PC-3 (cell line): ENCODE data around the gene PPP1R3D. TPM values are rescaled to one million over a fixed set of nuclear protein-coding genes. Genes with fewer than 3 reads are reported as not detected.
A peak's percentile ranks its signal among the peaks of the same experiment; 100 is the strongest.

Experiments used
- ATAC-seq: fragments of 200-7000 bp; cut with Tn5 transposase; 2 replicates; pipeline ENCODE4 v1.9.1; 2020; ENCODE audit warnings: mild to moderate bottlenecking, moderate library complexity
- BruUV-seq: library from RNA; stranded (reverse); fragments of 400-500 nt; replicated peaks from 2 replicates; lab custom pipeline; 2021; lab: Mats Ljungman, UMichigan
- CTCF ChIA-PET: fragments of 300-600 bp; sonication (Branson Sonifier 250); formaldehyde crosslinking; loops from one replicate; lab custom pipeline; 2022; ENCODE audit warnings: antibody characterized with exemption; lab: Charles Lee
- POLR2A ChIA-PET: fragments of 300-600 bp; sonication (Branson Sonifier 250); formaldehyde crosslinking; loops from one replicate; lab custom pipeline; 2022; ENCODE audit warnings: antibody characterized with exemption; ENCODE audit not compliant: unreplicated experiment; lab: Charles Lee
- DNase-seq: peaks from one replicate; pipeline ENCODE4 v3.0.0-alpha.2; 2015
- H2AFZ ChIP-seq: fragments of 300-600 bp; sonication (generic); 2 replicates; pipeline ENCODE4 v1.6.0; 2016; ENCODE audit warnings: antibody characterized with exemption, low read length
- H3F3A ChIP-seq: fragments of 300-600 bp; sonication (generic); one replicate; pipeline ENCODE4 v1.6.0; 2017; ENCODE audit warnings: antibody characterized with exemption, low read length, control low read depth, mild to moderate bottlenecking; ENCODE audit not compliant: unreplicated experiment
- H3K27ac ChIP-seq: fragments of 300-600 bp; sonication (generic); 2 replicates; pipeline ENCODE4 v1.5.1; 2016; ENCODE audit warnings: mild to moderate bottlenecking, low read length
- H3K27me3 ChIP-seq: fragments of 300-600 bp; sonication (generic); 2 replicates; pipeline ENCODE4 v1.6.1; 2016; ENCODE audit warnings: low read length, mixed read lengths
- H3K36me3 ChIP-seq: fragments of 300-600 bp; sonication (generic); 2 replicates; pipeline ENCODE4 v1.6.1; 2016; ENCODE audit warnings: low read depth, mixed run types, low read length, mixed read lengths
- H3K4me1 ChIP-seq: fragments of 300-600 bp; sonication (generic); 2 replicates; pipeline ENCODE4 v1.5.1; 2016; ENCODE audit warnings: low read length; ENCODE audit not compliant: insufficient read depth
- H3K4me2 ChIP-seq: fragments of 300-600 bp; sonication (generic); 2 replicates; pipeline ENCODE4 v1.6.0; 2016; ENCODE audit warnings: low read length
- H3K4me3 ChIP-seq: fragments of 300-600 bp; sonication (generic); 2 replicates; pipeline ENCODE4 v1.5.1; 2016; ENCODE audit warnings: mild to moderate bottlenecking, low read length, mixed read lengths
- H3K79me2 ChIP-seq: fragments of 300-600 bp; sonication (generic); 2 replicates; pipeline ENCODE4 v1.6.1; 2017; ENCODE audit warnings: low read length, mixed read lengths
- H3K9ac ChIP-seq: fragments of 300-600 bp; sonication (generic); 2 replicates; pipeline ENCODE4 v1.6.0; 2016; ENCODE audit warnings: mild to moderate bottlenecking, low read length
- H3K9me2 ChIP-seq: fragments of 300-600 bp; sonication (generic); replicated peaks from 2 replicates; pipeline ENCODE4 v1.6.1; 2016; ENCODE audit warnings: mixed run types, low read length, mixed read lengths
- H3K9me3 ChIP-seq: fragments of 300-600 bp; sonication (generic); 2 replicates; pipeline ENCODE4 v1.6.1; 2016; ENCODE audit warnings: low read length, mixed read lengths
- H4K20me1 ChIP-seq: fragments of 300-600 bp; sonication (generic); 2 replicates; pipeline ENCODE4 v1.6.1; 2016; ENCODE audit warnings: low read length, mixed read lengths
- EZH2 ChIP-seq: fragments of 300-600 bp; sonication (generic); IDR thresholded peaks from one replicate; pipeline ENCODE4 v1.6.1; 2017; ENCODE audit warnings: antibody characterized with exemption, mild to moderate bottlenecking, low read length; ENCODE audit not compliant: unreplicated experiment
- EZH2phosphoT487 ChIP-seq: fragments of 300-600 bp; sonication (generic); IDR thresholded peaks from 2 replicates; pipeline ENCODE4 v1.6.1; 2018; ENCODE audit warnings: mild to moderate bottlenecking, antibody characterized with exemption, low read length, borderline replicate concordance
- intact Hi-C: fragments of 100-400 bp; cut with micrococcal nuclease; formaldehyde crosslinking; loops from 2 replicates; pipeline ENCODE4 v1.9.0; 2023
- total RNA-seq: library from RNA; depleted of rRNA; stranded (reverse); fragments of >200 nt; gene quantifications from 2 replicates; pipeline ENCODE4 v1.2.3, GENCODE V29; 2014
- TF ChIP-seq, protein P1 (sequence below): fragments of 300-600 bp; sonication (generic); conservative IDR thresholded peaks from 2 replicates; pipeline ENCODE4 v1.5.1; 2017; ENCODE audit warnings: antibody characterized with exemption, low read depth, mild to moderate bottlenecking, low read length

Gene PPP1R3D
- total RNA-seq, 1 experiment from 2014 or later, result 6.3 TPM

DNA sequence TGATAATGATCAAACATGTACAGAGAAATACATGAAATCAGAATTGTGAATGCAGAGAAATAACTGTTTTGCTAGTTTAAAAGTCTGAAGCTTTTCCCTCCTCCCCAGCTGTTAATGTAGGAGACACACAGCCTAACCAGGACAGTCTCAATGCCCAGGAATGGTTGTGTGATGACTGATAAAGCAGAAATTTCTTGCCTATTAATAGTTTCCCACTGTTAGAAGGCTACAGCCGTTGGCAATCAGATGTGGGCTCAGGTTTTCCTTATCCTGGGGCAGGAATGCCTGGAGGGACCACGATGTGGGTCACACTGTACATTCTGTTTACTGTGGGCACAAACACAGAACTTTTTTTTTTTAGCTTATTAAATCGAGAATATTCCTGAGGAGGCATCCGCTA, 1.9 kb downstream of the PPP1R3D start:
- Histone ChIP-seq H3K9me3 (no peaks in the 10 kb centered on the region), H4K20me1 (peaks cover 6% of the 10 kb centered on the region; the same call in 1 of the 2 replicates), H3K36me3 (peaks cover 6% of the 10 kb centered on the region; the same call in 1 of the 2 replicates), H3K79me2 (peaks cover 51% of the 10 kb centered on the region), H3K4me3 (peak overlapping the region; percentile 72), H3K4me1 (peaks cover 36% of the 10 kb centered on the region), H3K4me2 (peak overlapping the region; percentile 96), H2AFZ (no peak overlapping the region), H3K27me3 (no peaks in the 10 kb centered on the region), H3K9me2 (no peaks in the 10 kb centered on the region), H3F3A (no peaks in the 10 kb centered on the region), H3K9ac (no peak overlapping the region), H3K27ac (peak overlapping the region; percentile 18; the same call in 1 of the 2 replicates)
- DNase-seq (peak; percentile 61), ATAC-seq (no peak)
- intact Hi-C loops, result no loop called here
- BruUV-seq, result TSS peak; percentile 39
- ChIA-PET CTCF (interaction anchor here (0.7 to 1.4 kb wide), 3 partner anchors 12 to 102 kb away, joined by 3 to 4 read pairs (median 4); no protein-coding TSS in a partner anchor), POLR2A (no interaction called here)
- no peak for TF ChIP-seq EZH2
- TF ChIP-seq, protein P1, sequence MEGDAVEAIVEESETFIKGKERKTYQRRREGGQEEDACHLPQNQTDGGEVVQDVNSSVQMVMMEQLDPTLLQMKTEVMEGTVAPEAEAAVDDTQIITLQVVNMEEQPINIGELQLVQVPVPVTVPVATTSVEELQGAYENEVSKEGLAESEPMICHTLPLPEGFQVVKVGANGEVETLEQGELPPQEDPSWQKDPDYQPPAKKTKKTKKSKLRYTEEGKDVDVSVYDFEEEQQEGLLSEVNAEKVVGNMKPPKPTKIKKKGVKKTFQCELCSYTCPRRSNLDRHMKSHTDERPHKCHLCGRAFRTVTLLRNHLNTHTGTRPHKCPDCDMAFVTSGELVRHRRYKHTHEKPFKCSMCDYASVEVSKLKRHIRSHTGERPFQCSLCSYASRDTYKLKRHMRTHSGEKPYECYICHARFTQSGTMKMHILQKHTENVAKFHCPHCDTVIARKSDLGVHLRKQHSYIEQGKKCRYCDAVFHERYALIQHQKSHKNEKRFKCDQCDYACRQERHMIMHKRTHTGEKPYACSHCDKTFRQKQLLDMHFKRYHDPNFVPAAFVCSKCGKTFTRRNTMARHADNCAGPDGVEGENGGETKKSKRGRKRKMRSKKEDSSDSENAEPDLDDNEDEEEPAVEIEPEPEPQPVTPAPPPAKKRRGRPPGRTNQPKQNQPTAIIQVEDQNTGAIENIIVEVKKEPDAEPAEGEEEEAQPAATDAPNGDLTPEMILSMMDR, result no peak
- no peak for TF ChIP-seq EZH2phosphoT487

DNA sequence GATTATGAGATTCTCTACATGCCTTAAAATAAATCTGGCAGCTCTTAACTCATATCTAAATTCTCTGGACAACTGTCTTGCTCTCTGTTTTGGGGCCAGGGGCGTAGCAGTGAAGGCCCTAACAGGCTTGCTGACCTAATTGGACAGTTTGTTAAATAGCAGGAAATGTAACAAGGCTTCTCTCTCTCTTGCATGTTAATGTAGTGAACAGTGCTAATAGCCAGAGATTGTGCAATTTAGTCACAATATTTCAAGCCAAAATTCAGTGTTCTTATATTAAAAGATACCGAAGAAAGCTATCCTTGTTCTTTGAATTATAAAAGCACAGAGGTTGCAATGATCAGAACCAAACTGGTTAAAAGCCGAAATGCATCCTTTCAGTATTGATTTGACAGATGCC, 3.0 kb downstream of the PPP1R3D start:
- peak overlapping the region; percentile 96 for H3K4me2 ChIP-seq
- peaks cover 6% of the 10 kb centered on the region; the same call in 1 of the 2 replicates for H4K20me1 ChIP-seq
- peaks cover 36% of the 10 kb centered on the region for H3K4me1 ChIP-seq
- intact Hi-C loops, result no loop called here
- ATAC-seq (no peak), DNase-seq (no peak)
- H3K79me2 ChIP-seq, result peaks cover 49% of the 10 kb centered on the region
- H3K4me3 ChIP-seq, result peak overlapping the region; percentile 72
- H3K9me3 ChIP-seq, result no peaks in the 10 kb centered on the region
- no peaks in the 10 kb centered on the region for H3F3A ChIP-seq
- no peaks in the 10 kb centered on the region for H3K27me3 ChIP-seq
- no peaks in the 10 kb centered on the region for H3K36me3 ChIP-seq
- no TSS peak for BruUV-seq
- ChIA-PET CTCF (interaction anchor here (1.0 to 1.4 kb wide), 2 partner anchors 11 to 87 kb away, joined by 3 to 4 read pairs; no protein-coding TSS in a partner anchor), POLR2A (no interaction called here)
- no peak overlapping the region for H3K9ac ChIP-seq
- H2AFZ ChIP-seq, result no peak overlapping the region
- TF ChIP-seq EZH2, result no peak
- no peak for TF ChIP-seq EZH2phosphoT487
- TF ChIP-seq, protein P1, result no peak
- H3K9me2 ChIP-seq, result no peaks in the 10 kb centered on the region
- no peak overlapping the region for H3K27ac ChIP-seq

- BruUV-seq, result no TSS peak
- Histone ChIP-seq H3K27me3 (no peaks in the 10 kb centered on the region), H3K4me1 (peaks cover 30% of the 10 kb centered on the region), H3K9me2 (no peaks in the 10 kb centered on the region), H3K27ac (no peak overlapping the region), H3K79me2 (peaks cover 42% of the 10 kb centered on the region), H3K9ac (no peak overlapping the region), H3K4me2 (peak overlapping the region; percentile 96; the same call in 1 of the 2 replicates), H2AFZ (no peak overlapping the region), H4K20me1 (peaks cover 6% of the 10 kb centered on the region; the same call in 1 of the 2 replicates), H3K36me3 (no peaks in the 10 kb centered on the region), H3K9me3 (no peaks in the 10 kb centered on the region), H3K4me3 (no peak overlapping the region), H3F3A (no peaks in the 10 kb centered on the region)
- CTCF ChIA-PET, result interaction anchor here (0.6 kb wide), 1 partner anchor 70 kb away, joined by 5 read pairs; no protein-coding TSS in a partner anchor
- DNase-seq (no peak), ATAC-seq (no peak)
- TF ChIP-seq, protein P1, result no peak
- TF ChIP-seq EZH2 (no peak), EZH2phosphoT487 (no peak)
- POLR2A ChIA-PET, result no interaction called here
- intact Hi-C loops, result no loop called here
These were observed 3.7 kb downstream of the PPP1R3D start for GRCh38 chr20:59936409-59936808.
